22Rv1 (cell line): ENCODE results near the gene TK2.

Experiments used
- CTCF ChIP-seq: fragments of 450-650 bp; IDR thresholded peaks from 2 replicates; pipeline ENCODE4 v1.5.1; 2017; ENCODE audit warnings: mild to moderate bottlenecking
- ZFX ChIP-seq: fragments of 450-650 bp; IDR thresholded peaks from 2 replicates; pipeline ENCODE4 v1.6.1; 2017; ENCODE audit warnings: antibody characterized with exemption, borderline replicate concordance

DNA sequence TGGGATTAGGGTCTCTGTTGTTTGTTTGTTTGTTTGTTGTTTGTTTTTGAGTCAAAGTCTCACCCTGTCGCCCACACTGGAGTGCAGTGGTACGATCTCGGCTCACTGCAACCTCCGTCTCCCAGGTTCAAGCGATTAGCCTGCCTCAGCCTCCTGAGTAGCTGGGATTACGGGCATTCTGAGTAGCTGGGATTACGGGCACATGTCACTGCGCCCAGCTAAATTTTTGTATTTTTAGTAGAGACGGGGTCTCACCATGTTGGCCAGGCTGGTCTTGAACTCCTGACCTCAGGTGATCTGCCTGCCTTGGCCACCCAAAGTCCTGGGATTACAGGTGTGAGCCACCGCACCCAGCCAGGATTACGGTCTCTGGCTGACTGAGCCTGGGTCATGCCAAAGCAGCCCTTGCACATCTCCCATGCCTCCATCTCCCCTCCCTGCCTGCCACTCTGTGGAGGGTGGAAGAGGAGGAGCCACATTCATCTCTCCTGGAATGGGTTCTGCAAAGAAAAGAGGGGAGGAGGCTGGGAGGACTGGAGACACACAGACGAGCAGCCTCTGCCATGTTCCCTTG is 63.6 kb downstream of the TK2 start:
- TF ChIP-seq CTCF (no peak), ZFX (no peak)
